ENCODE results near the gene KRTAP22-1. TPM values are rescaled to one million over a fixed set of nuclear protein-coding genes. Genes with fewer than 3 reads are reported as not detected.

Gene KRTAP22-1
- not detected in 2 replicates for total RNA-seq (2022)
- Bru-seq, nascent RNA: not detected
- BruChase-seq, experiment 1, labeled RNA remaining after a 6-hour chase: not detected
- BruChase-seq, experiment 2, labeled RNA remaining after a 2-hour chase: not detected
- long read RNA-seq: 0 reads

DNA sequence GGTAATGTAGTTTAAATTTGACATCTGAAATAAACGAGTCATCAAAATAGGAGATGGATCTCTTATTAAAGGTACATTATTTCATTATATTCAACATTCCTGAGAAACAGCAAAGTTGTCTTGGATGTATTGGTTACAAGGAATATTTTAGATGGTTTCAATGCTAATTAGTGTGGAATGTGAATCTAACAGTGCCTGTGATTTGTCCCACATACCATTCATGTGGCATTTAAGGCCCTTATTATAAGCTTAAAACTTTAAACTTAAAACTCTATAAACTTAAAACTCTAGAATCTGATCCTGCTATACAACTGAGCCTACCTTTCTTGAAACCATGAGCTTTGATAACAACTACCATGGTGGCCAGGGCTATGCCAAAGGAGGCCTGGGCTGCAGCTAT lies at the start of gene KRTAP22-1:
TSS of gene KRTAP22-1 (plus strand) at position 301 of the 400 bp plus-strand sequence.
- H3K27me3 Mint-ChIP-seq (ENCODE audit: unreplicated experiment): no peaks in the 10 kb centered on the region
- no peak for TF ChIP-seq CTCF (IDR thresholded peaks at IDR 0.05; ENCODE audit: unreplicated experiment)
- BruUV-seq (replicated peaks): no TSS peak
- no peak within 1 kb of the TSS for H3K4me3 Mint-ChIP-seq (ENCODE audit: low read depth, unreplicated experiment)
- intact Hi-C loops (cut with micrococcal nuclease; ENCODE audit: unreplicated experiment): no loop called here
- DNase-seq: no peak
- CTCF ChIA-PET: interaction anchor here (0.6 kb wide), 1 partner anchor 189 kb away, joined by 3 read pairs; no protein-coding TSS in a partner anchor
- no peaks in the 10 kb centered on the region for H3K4me1 Mint-ChIP-seq (ENCODE audit: low read depth, unreplicated experiment)
- H3K27ac Mint-ChIP-seq (ENCODE audit: unreplicated experiment): no peak within 1 kb of the TSS
- H3K9me3 Mint-ChIP-seq (ENCODE audit: low read depth, unreplicated experiment): peaks cover 16% of the 10 kb centered on the region
- no peaks in the 10 kb centered on the region for H3K36me3 Mint-ChIP-seq (ENCODE audit: insufficient read depth, unreplicated experiment)

GRCh38 chr21:30552782-30553181 lies 48.1 kb upstream of the KRTAP22-1 start:
- BruUV-seq (replicated peaks): no TSS peak
- intact Hi-C loops (cut with micrococcal nuclease; ENCODE audit: unreplicated experiment): no loop called here
- CTCF ChIA-PET: no interaction called here
- H3K9me3 Mint-ChIP-seq (ENCODE audit: low read depth, unreplicated experiment): peaks cover 3% of the 10 kb centered on the region
- H3K36me3 Mint-ChIP-seq (ENCODE audit: insufficient read depth, unreplicated experiment): no peaks in the 10 kb centered on the region
- DNase-seq: no peak
- no peak overlapping the region for H3K4me3 Mint-ChIP-seq (ENCODE audit: low read depth, unreplicated experiment)
- no peaks in the 10 kb centered on the region for H3K4me1 Mint-ChIP-seq (ENCODE audit: low read depth, unreplicated experiment)
- no peak overlapping the region for H3K27ac Mint-ChIP-seq (ENCODE audit: unreplicated experiment)
- H3K27me3 Mint-ChIP-seq (ENCODE audit: unreplicated experiment): no peaks in the 10 kb centered on the region
- TF ChIP-seq CTCF (IDR thresholded peaks at IDR 0.05; ENCODE audit: unreplicated experiment): no peak

DNA sequence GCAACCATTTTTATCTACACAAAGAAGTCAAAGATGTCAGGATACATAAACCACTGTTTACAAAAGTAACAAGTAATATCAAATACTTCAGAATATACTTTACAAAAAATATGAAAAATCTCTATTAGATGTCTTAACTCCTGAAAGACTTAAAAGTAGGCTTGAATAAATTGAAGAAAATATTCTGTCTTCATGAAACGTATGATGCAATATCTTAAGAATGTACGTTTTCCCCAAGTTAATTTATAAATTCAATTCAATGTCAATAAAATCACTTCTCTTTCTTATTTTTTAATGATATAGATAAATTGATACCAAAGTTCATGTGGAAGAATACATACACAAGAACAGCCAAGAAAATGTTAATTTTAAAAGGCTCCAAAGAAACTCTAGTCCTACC lies 45.8 kb upstream of the KRTAP22-1 start:
- TF ChIP-seq CTCF (IDR thresholded peaks at IDR 0.05; ENCODE audit: unreplicated experiment): no peak
- Mint-ChIP-seq H3K27ac (ENCODE audit: unreplicated experiment) (no peak overlapping the region), H3K9me3 (ENCODE audit: low read depth, unreplicated experiment) (peaks cover 2% of the 10 kb centered on the region), H3K4me1 (ENCODE audit: low read depth, unreplicated experiment) (no peaks in the 10 kb centered on the region), H3K27me3 (ENCODE audit: unreplicated experiment) (no peaks in the 10 kb centered on the region), H3K4me3 (ENCODE audit: low read depth, unreplicated experiment) (no peak overlapping the region), H3K36me3 (ENCODE audit: insufficient read depth, unreplicated experiment) (no peaks in the 10 kb centered on the region)
- CTCF ChIA-PET: no interaction called here
- intact Hi-C loops (cut with micrococcal nuclease; ENCODE audit: unreplicated experiment): no loop called here
- no TSS peak for BruUV-seq (replicated peaks)
- DNase-seq: no peak

DNA sequence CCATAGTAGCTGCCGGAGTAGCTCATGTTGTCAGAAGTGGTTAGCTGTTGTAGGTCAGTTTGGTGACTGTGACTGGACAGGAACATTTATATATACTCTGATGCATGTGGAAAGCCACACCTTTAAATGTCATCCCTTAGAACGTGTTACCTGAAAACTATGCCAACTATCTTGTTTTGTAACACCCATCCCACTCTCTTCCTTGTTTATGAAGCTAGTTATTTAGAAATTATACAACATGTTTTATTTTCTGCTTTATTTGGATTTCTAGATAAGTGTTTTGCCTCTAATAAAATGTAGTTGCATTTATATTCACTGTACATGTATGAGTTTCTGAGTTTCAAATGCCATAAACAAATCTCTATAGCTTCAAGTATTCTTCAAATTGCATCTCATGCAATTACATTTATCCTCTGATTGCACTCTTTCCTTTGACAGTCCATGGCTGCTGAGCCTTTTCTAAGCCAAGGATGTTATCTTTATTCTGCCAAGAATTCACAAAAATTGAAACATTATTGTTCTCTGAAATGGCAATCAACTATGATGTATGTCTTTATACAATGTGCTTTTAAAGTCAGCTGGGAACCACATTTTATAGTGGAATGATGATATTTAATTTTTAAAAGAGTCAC lies 39.5 kb upstream of the KRTAP22-1 start, which contains the start of gene KRTAP19-7:
TSS of gene KRTAP19-7 (minus strand) at position 51 of the 632 bp plus-strand sequence. CDS start at position 26, 25 bp downstream.
- no peak within 1 kb of the TSS for H3K4me3 Mint-ChIP-seq (ENCODE audit: low read depth, unreplicated experiment)
- CTCF ChIA-PET: no interaction called here
- intact Hi-C loops (cut with micrococcal nuclease; ENCODE audit: unreplicated experiment): no loop called here
- no peak for DNase-seq
- TF ChIP-seq CTCF (IDR thresholded peaks at IDR 0.05; ENCODE audit: unreplicated experiment): no peak
- no peaks in the 10 kb centered on the region for H3K4me1 Mint-ChIP-seq (ENCODE audit: low read depth, unreplicated experiment)
- peaks cover 6% of the 10 kb centered on the region for H3K9me3 Mint-ChIP-seq (ENCODE audit: low read depth, unreplicated experiment)
- H3K27me3 Mint-ChIP-seq (ENCODE audit: unreplicated experiment): no peaks in the 10 kb centered on the region
- no peaks in the 10 kb centered on the region for H3K36me3 Mint-ChIP-seq (ENCODE audit: insufficient read depth, unreplicated experiment)
- BruUV-seq (replicated peaks): no TSS peak
- H3K27ac Mint-ChIP-seq (ENCODE audit: unreplicated experiment): no peak within 1 kb of the TSS

All from Calu3 (cell line).